ENCODE data around the gene OR2H1. TPM values are rescaled to one million over a fixed set of nuclear protein-coding genes. Genes with fewer than 3 reads are reported as not detected.

OR2H1 gene
- total RNA-seq, 1 donor from 2014 or later: not detected

DNA sequence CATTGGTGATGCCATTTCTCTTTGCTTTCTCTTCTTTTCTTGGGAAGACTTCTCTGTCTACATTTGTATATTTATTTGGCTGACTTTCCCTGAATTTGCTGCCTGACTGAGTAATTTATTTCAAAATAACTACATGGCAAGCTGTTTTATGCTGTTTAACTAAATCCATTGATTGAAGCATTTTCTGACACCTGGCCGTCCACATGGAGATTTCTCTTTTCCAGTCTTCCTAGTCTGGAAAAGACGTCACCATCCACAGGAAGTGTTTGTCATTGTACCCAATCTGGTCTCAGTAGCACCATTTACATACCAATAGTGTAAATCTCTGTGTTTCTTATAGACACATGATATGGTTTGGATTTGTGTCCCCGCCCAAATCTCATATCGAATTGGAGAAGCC is 40.0 kb downstream of the OR2H1 start:
- H3K27ac Mint-ChIP-seq: no peak overlapping the region
- DNase-seq (ENCODE audit: low spot score in 2 of 2, unreplicated experiment in 2 of 2): no peak
- TF ChIP-seq, protein P1, sequence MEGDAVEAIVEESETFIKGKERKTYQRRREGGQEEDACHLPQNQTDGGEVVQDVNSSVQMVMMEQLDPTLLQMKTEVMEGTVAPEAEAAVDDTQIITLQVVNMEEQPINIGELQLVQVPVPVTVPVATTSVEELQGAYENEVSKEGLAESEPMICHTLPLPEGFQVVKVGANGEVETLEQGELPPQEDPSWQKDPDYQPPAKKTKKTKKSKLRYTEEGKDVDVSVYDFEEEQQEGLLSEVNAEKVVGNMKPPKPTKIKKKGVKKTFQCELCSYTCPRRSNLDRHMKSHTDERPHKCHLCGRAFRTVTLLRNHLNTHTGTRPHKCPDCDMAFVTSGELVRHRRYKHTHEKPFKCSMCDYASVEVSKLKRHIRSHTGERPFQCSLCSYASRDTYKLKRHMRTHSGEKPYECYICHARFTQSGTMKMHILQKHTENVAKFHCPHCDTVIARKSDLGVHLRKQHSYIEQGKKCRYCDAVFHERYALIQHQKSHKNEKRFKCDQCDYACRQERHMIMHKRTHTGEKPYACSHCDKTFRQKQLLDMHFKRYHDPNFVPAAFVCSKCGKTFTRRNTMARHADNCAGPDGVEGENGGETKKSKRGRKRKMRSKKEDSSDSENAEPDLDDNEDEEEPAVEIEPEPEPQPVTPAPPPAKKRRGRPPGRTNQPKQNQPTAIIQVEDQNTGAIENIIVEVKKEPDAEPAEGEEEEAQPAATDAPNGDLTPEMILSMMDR (IDR thresholded peaks at IDR 0.05; ENCODE audit: unreplicated experiment): no peak

DNA sequence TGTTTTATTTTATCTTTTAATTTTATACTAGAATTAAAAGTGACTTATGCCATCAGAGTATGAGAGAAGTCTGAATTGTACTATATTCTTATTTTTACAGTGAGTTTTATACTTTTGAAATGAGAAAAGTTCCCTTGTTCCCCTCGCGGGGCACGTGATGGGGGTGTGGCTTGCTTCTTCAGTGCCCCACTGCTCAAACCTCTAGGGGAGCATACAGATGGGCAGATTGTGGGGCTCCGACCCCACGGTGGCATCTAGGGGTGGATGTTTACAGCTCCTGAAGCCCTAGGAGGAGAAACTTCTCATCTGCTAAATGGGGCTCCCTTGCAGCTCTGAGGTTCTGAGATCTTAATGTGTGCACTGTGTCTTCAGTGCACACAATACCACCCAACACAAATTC is 42.7 kb downstream of the OR2H1 start:
- Mint-ChIP-seq H3K36me3 (no peaks in the 10 kb centered on the region), H3K27me3 (ENCODE audit: low read depth) (peaks cover 47% of the 10 kb centered on the region), H3K9me3 (no peaks in the 10 kb centered on the region), H3K4me3 (no peak overlapping the region), H3K4me1 (no peaks in the 10 kb centered on the region), H3K27ac (no peak overlapping the region)
- DNase-seq (ENCODE audit: low spot score in 2 of 2, unreplicated experiment in 2 of 2): no peak
- TF ChIP-seq, protein P1 (IDR thresholded peaks at IDR 0.05; ENCODE audit: unreplicated experiment): no peak

More for the DNA sequence above, 40.0 kb downstream of the OR2H1 start:
- Mint-ChIP-seq H3K4me3 (no peak overlapping the region), H3K36me3 (no peaks in the 10 kb centered on the region), H3K27me3 (ENCODE audit: low read depth) (peaks cover 52% of the 10 kb centered on the region), H3K9me3 (no peaks in the 10 kb centered on the region), H3K4me1 (no peaks in the 10 kb centered on the region)

DNA sequence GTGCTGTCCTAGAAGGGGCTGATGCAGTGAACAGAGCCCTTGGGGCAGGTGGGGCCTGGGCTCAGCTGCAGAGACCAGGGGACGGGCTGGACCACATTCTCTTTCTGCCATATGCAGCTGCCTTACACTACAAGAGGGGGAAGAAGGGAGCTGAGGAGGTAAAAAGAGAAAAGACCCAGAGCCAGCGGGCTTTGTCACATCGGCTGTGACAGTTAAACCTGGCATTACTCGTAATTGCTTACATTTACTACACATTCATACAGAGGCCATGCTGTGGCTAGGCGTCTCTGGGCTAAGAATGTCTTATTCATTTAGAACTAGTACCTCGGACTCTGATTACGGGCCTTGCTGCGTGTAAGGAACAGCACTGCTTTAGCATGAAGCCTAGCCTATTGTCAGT is 43.6 kb downstream of the OR2H1 start:
- H3K27me3 Mint-ChIP-seq (ENCODE audit: low read depth): peaks cover 46% of the 10 kb centered on the region
- H3K27ac Mint-ChIP-seq: no peak overlapping the region
- no peak for DNase-seq (ENCODE audit: low spot score in 2 of 2, unreplicated experiment in 2 of 2)
- TF ChIP-seq, protein P1 (IDR thresholded peaks at IDR 0.05; ENCODE audit: unreplicated experiment): no peak
- H3K4me1 Mint-ChIP-seq: no peaks in the 10 kb centered on the region
- no peaks in the 10 kb centered on the region for H3K36me3 Mint-ChIP-seq
- H3K4me3 Mint-ChIP-seq: no peak overlapping the region
- no peaks in the 10 kb centered on the region for H3K9me3 Mint-ChIP-seq

DNA sequence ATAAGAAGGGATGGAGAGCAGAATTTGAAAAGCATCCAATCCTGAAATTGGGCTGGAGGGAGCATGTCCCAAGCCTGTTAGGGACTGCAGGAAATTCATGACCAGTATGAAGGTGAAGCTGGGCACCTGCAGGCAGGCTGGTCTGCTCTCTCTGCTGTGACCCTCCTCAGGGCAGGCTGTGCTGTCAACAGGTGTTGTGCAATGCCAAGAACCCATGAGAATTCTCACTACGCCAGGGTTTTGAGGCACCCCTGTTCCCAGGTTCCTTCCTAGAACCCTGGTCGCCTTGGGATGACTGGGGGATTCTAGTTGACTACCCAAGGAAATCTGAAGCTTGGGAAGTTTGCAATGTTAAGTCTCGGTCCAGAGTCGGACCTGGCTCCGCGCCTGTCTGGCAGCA is 44.2 kb downstream of the OR2H1 start:
- H3K4me1 Mint-ChIP-seq: no peaks in the 10 kb centered on the region
- TF ChIP-seq, protein P1 (IDR thresholded peaks at IDR 0.05; ENCODE audit: unreplicated experiment): no peak
- H3K27ac Mint-ChIP-seq: no peak overlapping the region
- DNase-seq (ENCODE audit: low spot score in 2 of 2, unreplicated experiment in 2 of 2): no peak
- H3K27me3 Mint-ChIP-seq (ENCODE audit: low read depth): peaks cover 45% of the 10 kb centered on the region
- no peaks in the 10 kb centered on the region for H3K36me3 Mint-ChIP-seq
- H3K9me3 Mint-ChIP-seq: no peaks in the 10 kb centered on the region
- H3K4me3 Mint-ChIP-seq: no peak overlapping the region

DNA sequence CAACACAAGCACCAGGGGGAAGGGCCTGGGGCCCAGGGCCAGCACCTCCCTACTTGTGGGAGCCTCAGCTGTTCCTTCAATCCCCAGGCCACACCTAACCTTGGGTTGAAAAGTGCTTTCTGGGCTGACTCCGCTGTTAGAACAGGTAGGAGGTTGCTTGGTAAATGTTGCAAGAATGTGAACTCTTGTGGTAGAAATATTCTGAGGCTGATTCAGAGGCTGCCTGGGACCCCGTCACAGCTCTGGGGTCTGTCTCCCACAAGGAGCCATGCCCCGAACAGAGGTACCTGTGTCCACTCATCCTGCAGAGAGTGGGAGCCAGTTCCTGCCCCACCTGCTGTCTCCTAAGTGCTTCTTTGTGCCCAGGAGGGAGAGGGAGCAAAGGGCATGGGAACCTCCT is 45.2 kb downstream of the OR2H1 start:
- Mint-ChIP-seq H3K27me3 (ENCODE audit: low read depth) (peaks cover 44% of the 10 kb centered on the region), H3K36me3 (no peaks in the 10 kb centered on the region), H3K4me3 (no peak overlapping the region), H3K27ac (no peak overlapping the region), H3K4me1 (no peaks in the 10 kb centered on the region), H3K9me3 (no peaks in the 10 kb centered on the region)
- no peak for DNase-seq (ENCODE audit: low spot score in 2 of 2, unreplicated experiment in 2 of 2)
- TF ChIP-seq, protein P1 (IDR thresholded peaks at IDR 0.05; ENCODE audit: unreplicated experiment): no peak

DNA sequence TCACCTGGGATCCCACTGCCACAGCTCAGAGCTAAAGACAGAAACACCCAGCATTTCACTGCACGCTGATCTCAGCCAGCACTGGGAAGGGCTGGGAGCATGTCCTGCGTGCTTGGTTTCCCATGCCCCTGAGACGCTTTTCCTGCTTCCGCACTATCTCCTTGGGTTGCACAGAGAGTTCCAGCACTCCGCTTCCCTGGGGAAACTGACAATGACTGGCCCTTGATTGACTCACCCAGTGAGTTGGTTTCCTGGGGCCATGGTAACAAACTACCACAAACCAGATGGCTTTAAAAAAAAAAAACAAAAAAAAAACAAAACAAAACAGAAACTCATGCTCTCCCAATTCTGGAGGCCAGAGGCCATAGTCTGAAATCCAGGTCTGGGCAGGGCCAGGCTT is 45.6 kb downstream of the OR2H1 start:
- no peak overlapping the region for H3K27ac Mint-ChIP-seq
- H3K4me3 Mint-ChIP-seq: no peak overlapping the region
- TF ChIP-seq, protein P1 (IDR thresholded peaks at IDR 0.05; ENCODE audit: unreplicated experiment): no peak
- H3K9me3 Mint-ChIP-seq: no peaks in the 10 kb centered on the region
- H3K27me3 Mint-ChIP-seq (ENCODE audit: low read depth): peaks cover 43% of the 10 kb centered on the region
- H3K36me3 Mint-ChIP-seq: no peaks in the 10 kb centered on the region
- H3K4me1 Mint-ChIP-seq: no peaks in the 10 kb centered on the region
- no peak for DNase-seq (ENCODE audit: low spot score in 2 of 2, unreplicated experiment in 2 of 2)
